Kidney epithelial cell (primary cell): Measurements from ENCODE around the gene YKT6. TPM values are rescaled to one million over a fixed set of nuclear protein-coding genes. Genes with fewer than 3 reads are reported as not detected.
"Not testable (repeated sequence)": the region's sequence is repeated elsewhere in the genome, so short reads cannot be mapped to it uniquely, and the experiment has no call there.

Experiments used
- DNase-seq: peaks from one replicate; pipeline ENCODE4 v3.0.0-alpha.2; 2010; ENCODE audit warnings: low read depth
- H3K27me3 ChIP-seq: 2 replicates; pipeline ENCODE4 v1.6.0; 2011; ENCODE audit warnings: low read length; ENCODE audit not compliant: control insufficient read depth, insufficient read depth
- H3K36me3 ChIP-seq: 2 replicates; pipeline ENCODE4 v1.5.1; 2011; ENCODE audit warnings: low read length; ENCODE audit not compliant: control insufficient read depth, insufficient read depth
- H3K4me3 ChIP-seq: 2 replicates; pipeline ENCODE4 v1.5.1; 2011; ENCODE audit warnings: low read depth, mild to moderate bottlenecking, control low read depth, low read length
- total RNA-seq: library from RNA; depleted of rRNA; stranded (reverse); fragments of >200 nt; gene quantifications from 2 replicates; pipeline ENCODE4 v1.2.3, GENCODE V29; 2015
- TF ChIP-seq, protein P1 (sequence below): IDR thresholded peaks from 2 replicates; pipeline ENCODE4 v1.5.1; 2011; ENCODE audit warnings: mild to moderate bottlenecking, moderate library complexity, low read length, control low read depth, inconsistent platforms; ENCODE audit not compliant: insufficient read depth, poor library complexity, severe bottlenecking

The YKT6 gene
- total RNA-seq, 1 donor from 2014 or later = 124 TPM

DNA sequence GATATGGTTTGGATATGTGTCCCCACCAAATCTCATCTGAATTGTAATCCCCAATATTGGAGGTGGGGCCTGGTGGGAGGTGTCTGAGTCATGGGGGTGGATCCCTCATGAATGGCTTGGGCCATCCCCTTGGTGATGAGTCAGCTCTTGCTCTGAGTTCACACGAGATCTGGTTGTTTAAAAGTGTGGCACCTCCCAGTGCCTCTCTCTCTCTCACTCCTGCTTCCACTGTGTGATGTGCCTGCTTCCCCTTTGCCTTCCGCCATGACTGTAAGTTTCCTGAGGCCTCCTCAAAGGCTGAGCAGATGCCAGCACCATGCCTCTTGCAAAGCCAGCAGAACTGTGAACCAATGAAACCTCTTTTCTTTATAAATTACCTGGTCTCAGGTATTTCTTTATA, 6.7 kb upstream of the YKT6 start:
- Histone ChIP-seq H3K27me3 (no peaks in the 10 kb centered on the region), H3K36me3 (no peaks in the 10 kb centered on the region), H3K4me3 (no peak overlapping the region)
- no peak for DNase-seq
- TF ChIP-seq, protein P1, sequence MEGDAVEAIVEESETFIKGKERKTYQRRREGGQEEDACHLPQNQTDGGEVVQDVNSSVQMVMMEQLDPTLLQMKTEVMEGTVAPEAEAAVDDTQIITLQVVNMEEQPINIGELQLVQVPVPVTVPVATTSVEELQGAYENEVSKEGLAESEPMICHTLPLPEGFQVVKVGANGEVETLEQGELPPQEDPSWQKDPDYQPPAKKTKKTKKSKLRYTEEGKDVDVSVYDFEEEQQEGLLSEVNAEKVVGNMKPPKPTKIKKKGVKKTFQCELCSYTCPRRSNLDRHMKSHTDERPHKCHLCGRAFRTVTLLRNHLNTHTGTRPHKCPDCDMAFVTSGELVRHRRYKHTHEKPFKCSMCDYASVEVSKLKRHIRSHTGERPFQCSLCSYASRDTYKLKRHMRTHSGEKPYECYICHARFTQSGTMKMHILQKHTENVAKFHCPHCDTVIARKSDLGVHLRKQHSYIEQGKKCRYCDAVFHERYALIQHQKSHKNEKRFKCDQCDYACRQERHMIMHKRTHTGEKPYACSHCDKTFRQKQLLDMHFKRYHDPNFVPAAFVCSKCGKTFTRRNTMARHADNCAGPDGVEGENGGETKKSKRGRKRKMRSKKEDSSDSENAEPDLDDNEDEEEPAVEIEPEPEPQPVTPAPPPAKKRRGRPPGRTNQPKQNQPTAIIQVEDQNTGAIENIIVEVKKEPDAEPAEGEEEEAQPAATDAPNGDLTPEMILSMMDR = no peak

DNA sequence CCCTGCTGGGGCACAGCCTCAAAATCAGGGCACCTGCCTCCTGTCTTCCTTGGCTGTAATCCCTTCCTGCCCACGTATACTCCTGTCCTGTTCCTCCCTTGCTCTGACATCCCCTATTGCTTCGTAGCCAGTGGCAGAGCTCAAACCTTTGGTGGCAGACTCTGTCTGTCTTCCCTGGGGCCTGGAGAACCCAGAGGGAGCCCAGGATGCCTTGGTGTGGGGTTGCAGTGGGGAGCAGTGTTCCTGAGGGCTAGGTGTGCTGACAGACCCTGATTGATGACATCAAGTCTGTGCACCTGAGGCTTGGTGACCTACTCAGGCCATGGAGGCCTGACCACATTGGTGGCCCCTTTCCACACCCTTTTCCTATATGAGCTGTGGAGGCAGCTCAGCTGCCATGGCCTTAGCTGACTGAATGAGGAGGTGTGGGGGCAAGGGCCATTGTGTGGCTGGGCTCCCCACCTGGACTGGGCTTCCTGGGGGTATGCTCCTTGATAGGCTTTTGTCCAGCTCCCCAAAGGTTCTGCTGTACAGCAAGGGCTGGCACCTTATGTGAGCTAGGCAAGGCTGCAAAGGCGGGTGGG, 6.1 kb upstream of the YKT6 start:
- no peaks in the 10 kb centered on the region for H3K27me3 ChIP-seq
- H3K4me3 ChIP-seq = no peak overlapping the region
- TF ChIP-seq, protein P1 = no peak
- no peaks in the 10 kb centered on the region for H3K36me3 ChIP-seq
- DNase-seq = no peak

DNA sequence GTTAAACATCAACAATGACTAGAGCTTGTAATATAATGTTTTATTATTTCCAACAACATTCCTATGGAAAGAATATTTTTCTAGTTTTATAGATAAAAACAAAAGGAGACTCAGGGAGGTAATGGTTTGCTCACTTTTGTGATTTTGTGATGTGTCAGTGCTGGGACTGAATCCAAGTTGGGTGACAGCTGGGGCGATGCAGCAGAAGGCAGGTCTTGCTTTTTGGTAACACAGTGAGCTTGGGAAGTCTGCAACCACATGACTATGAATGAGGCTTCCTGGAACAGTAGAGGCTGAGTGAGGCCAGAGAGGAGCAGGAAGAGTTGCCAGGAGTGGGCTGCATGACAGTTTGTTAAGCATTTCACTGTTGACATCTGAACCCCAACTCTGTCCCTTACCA, 4.9 kb upstream of the YKT6 start:
- Histone ChIP-seq H3K27me3 (no peaks in the 10 kb centered on the region), H3K4me3 (no peak overlapping the region), H3K36me3 (no peaks in the 10 kb centered on the region)
- TF ChIP-seq, protein P1 = no peak
- no peak for DNase-seq

DNA sequence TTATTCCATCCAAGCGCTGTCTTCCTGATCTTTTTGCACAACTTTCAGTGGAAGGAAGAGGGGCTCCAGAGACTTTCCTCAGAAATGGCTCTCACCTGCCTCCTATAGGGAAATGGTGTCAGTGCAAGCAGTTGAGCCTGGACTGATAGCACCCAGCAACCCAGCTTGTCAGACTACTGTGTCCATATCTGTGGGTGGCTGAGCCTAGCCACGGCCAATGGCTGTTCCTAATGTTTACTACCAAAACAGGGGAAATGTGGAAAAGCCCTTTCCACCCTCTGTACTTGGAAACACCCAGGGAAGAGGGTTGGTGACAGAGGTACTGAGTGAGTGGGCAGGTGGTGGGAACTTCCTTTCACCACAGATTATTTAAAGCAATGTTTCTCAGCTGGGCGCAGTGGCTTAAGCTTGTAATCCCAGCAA, 4.3 kb upstream of the YKT6 start:
- TF ChIP-seq, protein P1 = peak; percentile 83
- H3K36me3 ChIP-seq = no peaks in the 10 kb centered on the region
- no peaks in the 10 kb centered on the region for H3K27me3 ChIP-seq
- no peak overlapping the region for H3K4me3 ChIP-seq
- no peak for DNase-seq

DNA sequence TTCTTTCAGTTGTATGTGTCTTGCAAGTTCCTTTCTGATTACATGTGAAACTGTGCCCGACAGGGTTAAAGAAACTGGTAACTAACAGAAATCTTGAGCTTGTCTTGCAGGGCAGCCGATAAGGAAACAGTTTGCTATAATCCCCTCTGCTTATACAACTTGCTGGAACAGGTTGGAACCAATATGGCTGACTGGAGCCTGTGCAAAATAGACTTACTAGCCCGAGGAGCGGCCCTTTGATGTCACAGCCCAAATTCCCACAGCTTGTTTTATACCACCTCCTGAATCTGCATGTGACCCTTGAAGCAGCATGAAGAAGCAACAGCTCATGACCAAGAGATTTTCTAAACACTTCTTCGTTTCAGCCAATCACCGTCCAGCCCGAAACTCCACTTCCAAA, 3.3 kb upstream of the YKT6 start:
- TF ChIP-seq, protein P1 = no peak
- Histone ChIP-seq H3K36me3 (no peaks in the 10 kb centered on the region), H3K27me3 (no peaks in the 10 kb centered on the region), H3K4me3 (no peak overlapping the region)
- no peak for DNase-seq

DNA sequence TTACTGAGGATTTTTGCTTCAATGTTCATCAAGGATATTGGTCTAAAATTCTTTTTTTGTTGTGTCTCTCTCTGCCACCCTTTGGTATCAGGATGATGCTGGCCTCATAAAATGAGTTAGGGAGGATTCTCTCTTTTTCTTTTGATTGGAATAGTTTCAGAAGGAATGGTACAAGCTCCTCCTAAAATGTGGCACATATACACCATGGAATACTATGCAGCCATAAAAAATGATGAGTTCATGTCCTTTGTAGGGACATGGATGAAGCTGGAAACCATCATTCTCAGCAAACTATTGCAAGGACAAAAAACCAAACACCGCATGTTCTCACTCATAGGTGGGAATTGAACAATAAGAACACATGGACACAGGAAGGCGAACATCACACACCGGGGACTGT, 615 bp upstream of the YKT6 start:
- not testable (repeated sequence) for H3K36me3 ChIP-seq, H3K27me3 ChIP-seq, DNase-seq, H3K4me3 ChIP-seq
